Gastroesophageal sphincter (tissue), 3 donors: ENCODE results near the gene ITPR2.
"Not testable (repeated sequence)": the region's sequence is repeated elsewhere in the genome, so short reads cannot be mapped to it uniquely, and the experiment has no call there.

Experiments used
- CTCF ChIP-seq, 4 experiments: fragments of 200-600 bp in 2 of 4; fragments of 450-650 bp in 2 of 4; sonication (generic) in 1 of 4; IDR thresholded peaks; one replicate each; pipeline ENCODE4 v1.5.1; 2017 to 2019; ENCODE audit warnings: antibody characterized with exemption in 4 of 4, mild to moderate bottlenecking in 2 of 4, moderate library complexity in 2 of 4
- EP300 ChIP-seq: sonication (generic); formaldehyde crosslinking; IDR thresholded peaks from one replicate; pipeline ENCODE4 v1.6.1; 2017; ENCODE audit warnings: antibody characterized with exemption, mild to moderate bottlenecking
- POLR2A ChIP-seq, 2 donors: fragments of 450-650 bp; IDR thresholded peaks; one replicate each; pipeline ENCODE4 v1.6.1; 2017; ENCODE audit warnings: antibody characterized with exemption in 2 of 2, mild to moderate bottlenecking in 2 of 2, moderate library complexity in 1 of 2
- POLR2AphosphoS5 ChIP-seq: sonication (generic); formaldehyde crosslinking; IDR thresholded peaks from one replicate; pipeline ENCODE4 v1.6.1; 2017; ENCODE audit warnings: antibody characterized with exemption

- not testable (repeated sequence) for TF ChIP-seq CTCF (IDR thresholded peaks at IDR 0.05); POLR2A (IDR thresholded peaks at IDR 0.05); EP300; POLR2AphosphoS5
These were observed 1.6 kb upstream of the ITPR2 start for GRCh38 chr12:26834503-26835060.
